Subcutaneous adipose tissue (tissue), 4 donors: ENCODE measurements around the gene EID1. TPM values are rescaled to one million over a fixed set of nuclear protein-coding genes. Genes with fewer than 3 reads are reported as not detected.

Experiments
- CTCF ChIP-seq: fragments of 450-650 bp; IDR thresholded peaks from one replicate; pipeline ENCODE4 v1.5.1; 2016; ENCODE audit warnings: low read depth, mild to moderate bottlenecking, control low read depth, antibody characterized with exemption, moderate library complexity
- total RNA-seq, 4 donors: library from RNA; depleted of rRNA; stranded (reverse); fragments of >200 nt; gene quantifications; one replicate each; pipeline ENCODE4 v1.1.0, GENCODE V29; 2016

Gene EID1
- total RNA-seq, 4 donors from 2014 or later = 140 to 200 (median 154) TPM

DNA sequence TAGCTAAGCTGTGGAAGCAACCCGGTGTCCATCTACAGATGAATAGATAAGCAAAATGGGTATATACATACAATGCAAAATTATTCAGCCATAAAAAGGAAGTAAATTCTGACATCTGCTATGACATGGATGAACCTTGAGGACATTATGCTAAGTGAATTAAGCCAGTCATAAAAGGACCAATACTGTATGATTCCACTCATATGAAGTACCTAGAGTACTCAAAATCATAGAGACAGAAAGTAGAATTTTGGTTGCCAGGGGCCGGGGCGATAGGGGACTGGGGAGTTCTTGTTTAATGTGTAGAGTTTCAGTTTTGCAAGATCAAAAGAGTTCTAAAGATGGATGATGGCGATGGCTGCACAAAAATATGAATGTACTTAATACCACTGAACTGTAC lies 10.3 kb downstream of the EID1 start:
- no peak for TF ChIP-seq CTCF

GRCh38 chr15:48888836-48889235 lies 10.9 kb downstream of the EID1 start:
- TF ChIP-seq CTCF = no peak

DNA sequence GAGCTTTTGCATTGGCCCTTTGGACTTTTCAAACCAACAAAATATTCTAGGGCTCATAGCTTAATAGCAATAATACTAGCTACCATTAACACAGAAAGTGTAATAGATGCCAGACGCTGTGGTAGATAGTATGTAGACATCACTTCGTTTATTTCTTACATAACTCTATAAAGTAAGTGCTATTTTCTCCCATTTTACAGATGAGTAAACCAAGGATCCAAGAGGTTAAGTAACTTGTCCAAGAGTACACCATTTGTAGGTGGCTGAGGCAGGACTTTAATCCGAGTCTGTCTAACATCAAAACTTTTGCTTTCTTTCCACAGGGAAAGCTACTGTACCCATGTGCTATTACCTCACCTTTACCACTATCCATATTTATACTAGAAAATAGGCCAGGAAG lies 12.0 kb downstream of the EID1 start:
- TF ChIP-seq CTCF = no peak

- TF ChIP-seq CTCF = no peak
Observed at GRCh38 chr15:48890375-48890972, 12.5 kb downstream of the EID1 start.

- TF ChIP-seq CTCF = no peak
Observed at GRCh38 chr15:48891232-48891765, 13.4 kb downstream of the EID1 start.

DNA sequence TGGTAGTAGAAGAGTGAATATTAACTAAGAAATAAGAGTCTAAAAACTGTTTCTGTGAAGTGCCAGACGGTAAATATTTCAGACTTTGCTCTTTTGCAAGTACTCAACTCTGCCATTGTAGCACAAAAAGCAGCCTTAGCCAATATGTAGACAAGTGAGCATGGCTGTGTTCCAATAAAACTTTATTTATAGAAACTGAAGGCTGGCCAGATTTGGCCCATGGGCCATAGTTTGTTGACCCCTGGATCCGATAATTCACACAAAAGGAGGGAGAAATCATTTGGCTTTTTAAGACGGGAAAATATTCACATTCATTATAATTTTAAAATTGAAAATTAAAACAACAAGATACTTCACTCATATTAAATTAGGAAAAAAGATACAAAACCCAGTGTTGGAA lies 15.4 kb downstream of the EID1 start:
- TF ChIP-seq CTCF = no peak

DNA sequence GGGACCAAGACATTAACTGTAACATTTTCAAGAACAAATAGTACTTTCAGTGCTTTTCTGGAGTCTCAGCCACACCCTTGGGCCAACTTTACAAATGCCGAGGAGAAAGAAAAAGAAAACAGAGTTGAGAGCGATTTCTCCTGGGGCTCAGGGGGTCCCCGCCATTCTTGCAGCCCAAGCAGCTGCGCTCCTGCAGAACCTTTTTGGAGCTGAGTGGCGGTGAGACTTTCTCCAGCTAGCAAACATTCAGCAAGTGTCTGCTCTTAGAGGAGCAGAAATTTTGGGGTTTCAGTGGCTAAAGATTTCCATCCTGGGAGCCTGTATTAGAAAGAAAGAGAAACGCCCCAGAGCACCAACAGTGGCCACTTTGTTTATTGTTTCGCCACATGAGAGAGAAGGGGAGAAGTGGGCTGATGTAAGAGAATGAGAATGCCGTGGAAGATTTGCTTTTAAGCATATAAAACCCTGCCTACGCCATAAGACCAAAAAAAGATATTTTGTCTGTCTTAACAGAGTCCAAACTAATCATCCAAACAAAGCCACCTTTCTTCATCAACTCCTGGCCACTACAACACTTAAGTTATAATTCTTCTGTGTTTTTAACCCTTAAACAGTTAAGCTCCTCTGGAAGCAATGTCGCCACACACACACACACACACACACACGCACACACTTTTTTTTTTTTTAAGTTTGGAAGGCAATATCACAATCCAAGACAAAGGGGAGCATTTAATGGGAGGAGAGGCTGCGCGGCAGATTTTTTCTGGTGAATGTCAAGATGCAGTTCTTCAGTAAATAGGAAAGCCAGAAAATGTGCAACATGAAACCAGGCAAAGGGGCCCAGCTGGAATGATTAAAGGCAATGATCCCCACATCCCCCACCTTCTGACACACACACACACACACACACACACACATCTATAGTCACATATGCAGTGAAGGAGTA lies 19.2 kb downstream of the EID1 start:
- TF ChIP-seq CTCF = no peak
